Type B pancreatic cell (in vitro differentiated cells): Measurements from ENCODE around the gene KLF2. TPM values are rescaled to one million over a fixed set of nuclear protein-coding genes. Genes with fewer than 3 reads are reported as not detected.
"Not testable (repeated sequence)": the region's sequence is repeated elsewhere in the genome, so short reads cannot be mapped to it uniquely, and the experiment has no call there.

Experiments
- DNase-seq: peaks from one replicate; pipeline ENCODE4 v3.0.0; 2021; ENCODE audit warnings: mixed read lengths; ENCODE audit not compliant: unreplicated experiment; ENCODE audit errors: extremely low spot score
- H3K27ac Mint-ChIP-seq: 2 replicates; pipeline ENCODE4 v1.8.0; 2021; ENCODE audit warnings: mild to moderate bottlenecking, mixed read lengths
- H3K27me3 Mint-ChIP-seq: 2 replicates; pipeline ENCODE4 v1.8.0; 2021; ENCODE audit warnings: mixed read lengths
- H3K36me3 Mint-ChIP-seq: 2 replicates; pipeline ENCODE4 v1.8.0; 2021; ENCODE audit warnings: mixed read lengths
- H3K4me1 Mint-ChIP-seq: one replicate; pipeline ENCODE4 v1.8.0; 2021; ENCODE audit warnings: mixed read lengths; ENCODE audit not compliant: unreplicated experiment
- H3K4me3 Mint-ChIP-seq: 2 replicates; pipeline ENCODE4 v1.8.0; 2021; ENCODE audit warnings: mild to moderate bottlenecking, mixed read lengths
- H3K9me3 Mint-ChIP-seq: 2 replicates; pipeline ENCODE4 v1.8.0; 2021; ENCODE audit warnings: mixed read lengths
- CTCF ChIP-seq: fragments of 200-600 bp; sonication (generic); conservative IDR thresholded peaks from 2 replicates; pipeline ENCODE4 v1.5.0; 2021; ENCODE audit warnings: antibody characterized with exemption, mild to moderate bottlenecking
- total RNA-seq: library from RNA; stranded (reverse); gene quantifications from 2 replicates; pipeline ENCODE4 v1.2.1, GENCODE V29; 2021; ENCODE audit warnings: low replicate concordance

Gene KLF2
- total RNA-seq, 1 donor from 2014 or later: 1.4 TPM

- DNase-seq: no peak
- no peaks in the 10 kb centered on the region for H3K4me1 Mint-ChIP-seq
Measured at GRCh38 chr19:16303755-16304154, 20.9 kb upstream of the KLF2 start.

GRCh38 chr19:16304511-16304910 lies 20.1 kb upstream of the KLF2 start:
- not testable (repeated sequence) for H3K27me3 Mint-ChIP-seq, H3K9me3 Mint-ChIP-seq, H3K27ac Mint-ChIP-seq, DNase-seq, H3K36me3 Mint-ChIP-seq, H3K4me3 Mint-ChIP-seq, H3K4me1 Mint-ChIP-seq

More at GRCh38 chr19:16303755-16304154, 20.9 kb upstream of the KLF2 start:
- Mint-ChIP-seq H3K4me3 (no peak overlapping the region), H3K27me3 (no peaks in the 10 kb centered on the region), H3K9me3 (no peaks in the 10 kb centered on the region), H3K36me3 (no peaks in the 10 kb centered on the region), H3K27ac (no peak overlapping the region)
- no peak for TF ChIP-seq CTCF

- not testable (repeated sequence) for H3K9me3 Mint-ChIP-seq, H3K27ac Mint-ChIP-seq, H3K4me3 Mint-ChIP-seq, DNase-seq, H3K27me3 Mint-ChIP-seq, H3K36me3 Mint-ChIP-seq, H3K4me1 Mint-ChIP-seq
Measured at GRCh38 chr19:16305060-16305459, 19.6 kb upstream of the KLF2 start.

- no peaks in the 10 kb centered on the region for H3K36me3 Mint-ChIP-seq
- no peaks in the 10 kb centered on the region for H3K9me3 Mint-ChIP-seq
- no peak overlapping the region for H3K4me3 Mint-ChIP-seq
- H3K27me3 Mint-ChIP-seq: no peaks in the 10 kb centered on the region
- no peak for DNase-seq
- no peak overlapping the region for H3K27ac Mint-ChIP-seq
- no peaks in the 10 kb centered on the region for H3K4me1 Mint-ChIP-seq
- no peak for TF ChIP-seq CTCF
Measured at GRCh38 chr19:16306728-16307402, 17.8 kb upstream of the KLF2 start.

GRCh38 chr19:16308081-16308480 lies 16.5 kb upstream of the KLF2 start:
- no peaks in the 10 kb centered on the region for H3K36me3 Mint-ChIP-seq
- H3K4me1 Mint-ChIP-seq: no peaks in the 10 kb centered on the region
- no peak overlapping the region for H3K27ac Mint-ChIP-seq
- no peaks in the 10 kb centered on the region for H3K27me3 Mint-ChIP-seq
- no peak for TF ChIP-seq CTCF
- H3K9me3 Mint-ChIP-seq: no peaks in the 10 kb centered on the region
- H3K4me3 Mint-ChIP-seq: no peak overlapping the region
- DNase-seq: no peak

GRCh38 chr19:16309643-16310042 lies 15.0 kb upstream of the KLF2 start:
- H3K9me3 Mint-ChIP-seq: no peaks in the 10 kb centered on the region
- H3K4me3 Mint-ChIP-seq: no peak overlapping the region
- no peaks in the 10 kb centered on the region for H3K4me1 Mint-ChIP-seq
- no peaks in the 10 kb centered on the region for H3K27me3 Mint-ChIP-seq
- H3K36me3 Mint-ChIP-seq: no peaks in the 10 kb centered on the region
- H3K27ac Mint-ChIP-seq: no peak overlapping the region
- DNase-seq: no peak
- no peak for TF ChIP-seq CTCF
